Astrocyte (in vitro differentiated cells and primary cell): ENCODE measurements around the gene COL19A1.

Experiments
- CTCF ChIP-seq: IDR thresholded peaks from 2 replicates; pipeline ENCODE4 v1.5.1; 2011; ENCODE audit warnings: low read depth, mild to moderate bottlenecking, inconsistent platforms, low read length, moderate library complexity; ENCODE audit not compliant: insufficient read depth
- EZH2 ChIP-seq: IDR thresholded peaks from 2 replicates; pipeline ENCODE4 v1.6.1; 2012; ENCODE audit warnings: mild to moderate bottlenecking, low read length, inconsistent platforms; ENCODE audit not compliant: insufficient read depth

- TF ChIP-seq CTCF (no peak), EZH2 (no peak)
Observed at GRCh38 chr6:70180901-70181599, 314.7 kb downstream of the COL19A1 start.
